Left renal cortex interstitium (tissue), 4 donors: ENCODE measurements around the gene ARMS2. TPM values are rescaled to one million over a fixed set of nuclear protein-coding genes. Genes with fewer than 3 reads are reported as not detected.
A peak's percentile ranks its signal among the peaks of the same experiment; 100 is the strongest.

Source experiments
- DNase-seq, 4 donors: peaks; one replicate each; pipeline ENCODE4 v3.0.0-alpha.2; 2013; ENCODE audit warnings: low read depth in 4 of 4, low spot score in 2 of 4, missing footprints in 1 of 4
- polyA plus RNA-seq, 4 donors: library from polyadenylated mRNA; unstranded; fragments of 120-200 nt; gene quantifications; one replicate each; pipeline ENCODE4 v1.2.1, GENCODE V29; 2013; ENCODE audit not compliant: insufficient read length in 4 of 4

Gene ARMS2
- polyA plus RNA-seq: under 1 TPM in 3 of 4 donors, not detected in 1; 0.22 to 0.36 (median 0.33) TPM

- no peak for DNase-seq
Observed at GRCh38 chr10:122454603-122455080, at the start of gene ARMS2. Gene ARMS2, plus strand, starts transcription at chr10:122454653. Its CDS starts 75 bp downstream, at chr10:122454728.

- no peak for DNase-seq
Observed at GRCh38 chr10:122407375-122408125, 46.9 kb upstream of the ARMS2 start.

- DNase-seq: no peak
Observed at GRCh38 chr10:122413327-122413726, 41.1 kb upstream of the ARMS2 start.

- DNase-seq: no peak
Observed at GRCh38 chr10:122417667-122418066, 36.8 kb upstream of the ARMS2 start.

- no peak for DNase-seq
Observed at GRCh38 chr10:122419016-122419415, 35.4 kb upstream of the ARMS2 start.

- no peak for DNase-seq
Observed at GRCh38 chr10:122419876-122420623, 34.4 kb upstream of the ARMS2 start.

GRCh38 chr10:122420624-122421007 lies 33.8 kb upstream of the ARMS2 start:
- no peak for DNase-seq

GRCh38 chr10:122421054-122421625 lies 33.3 kb upstream of the ARMS2 start:
- no peak for DNase-seq

- no peak for DNase-seq
Observed at GRCh38 chr10:122421742-122422141, 32.7 kb upstream of the ARMS2 start.

GRCh38 chr10:122422266-122422989 lies 32.0 kb upstream of the ARMS2 start:
- no peak for DNase-seq

GRCh38 chr10:122424059-122424458 lies 30.4 kb upstream of the ARMS2 start:
- DNase-seq: no peak

GRCh38 chr10:122426829-122427228 lies 27.6 kb upstream of the ARMS2 start:
- no peak for DNase-seq

GRCh38 chr10:122427280-122427679 lies 27.2 kb upstream of the ARMS2 start:
- no peak for DNase-seq

- peak in 1 of 4 donors; percentile 33 for DNase-seq
Observed at GRCh38 chr10:122435212-122435827, 19.1 kb upstream of the ARMS2 start.

GRCh38 chr10:122441961-122442360 lies 12.5 kb upstream of the ARMS2 start:
- no peak for DNase-seq

- DNase-seq: no peak
Observed at GRCh38 chr10:122445469-122445868, 9.0 kb upstream of the ARMS2 start.

GRCh38 chr10:122445904-122446303 lies 8.5 kb upstream of the ARMS2 start:
- DNase-seq: no peak

GRCh38 chr10:122446668-122447423 lies 7.6 kb upstream of the ARMS2 start:
- DNase-seq: no peak

- DNase-seq: no peak
Observed at GRCh38 chr10:122448600-122448999, 5.9 kb upstream of the ARMS2 start.

GRCh38 chr10:122449153-122449552 lies 5.3 kb upstream of the ARMS2 start:
- no peak for DNase-seq
